ENCODE measurements around the gene FOXP1. TPM values are rescaled to one million over a fixed set of nuclear protein-coding genes. Genes with fewer than 3 reads are reported as not detected.

Gene FOXP1
- total and polyA plus RNA-seq, 2 of the 8 experiments (the other 6 are each of a cell fraction or from before 2014, with no cell fraction given) = 13.9 to 25.4 TPM

DNA sequence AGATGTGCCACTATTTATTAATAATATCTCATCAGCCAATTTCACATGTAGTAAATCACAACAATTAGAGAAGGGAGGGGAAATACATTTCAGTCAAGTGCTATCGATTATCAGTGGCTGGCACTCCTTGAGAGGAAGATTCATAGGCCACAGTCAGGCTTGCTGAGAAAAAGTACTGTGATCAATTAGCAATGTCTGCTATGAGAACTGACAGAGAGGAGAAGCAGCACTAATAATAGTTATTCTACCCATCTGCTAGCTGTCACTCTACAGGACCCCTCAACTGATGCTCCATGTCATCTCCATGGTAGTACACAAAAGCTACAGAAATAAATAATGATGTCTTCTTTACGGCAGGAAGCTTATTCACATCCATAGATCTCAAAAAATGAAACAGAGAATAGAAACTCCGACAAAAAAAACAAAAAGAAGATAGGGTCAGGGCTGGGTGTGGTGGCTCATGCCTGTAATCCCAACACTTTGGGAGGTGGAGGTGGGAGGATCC, 351.3 kb downstream of the FOXP1 start:
- no peak overlapping the region for H3K18ac ChIP-seq (ENCODE audit: extremely low read depth, low read length)
- POLR2A ChIA-PET (ENCODE audit: partially characterized antibody) = interaction anchor here (0.9 kb wide), 1 partner anchor 8 kb away, joined by 3 read pairs; no protein-coding TSS in a partner anchor

More for the DNA sequence above, 351.3 kb downstream of the FOXP1 start:
- FAIRE-seq (no peak), DNase-seq (ENCODE audit: low read depth in 1 of 2, low spot score in 2 of 2) (no peak)
- no peaks in the 10 kb centered on the region; the same call in 1 of the 2 replicates for H3K79me1 ChIP-seq (ENCODE audit: low read depth, low read length)
- peaks cover 0 to 16% of the 10 kb centered on the region in 2 experiments; a peak in 2 of 4 replicates for H3K79me2 ChIP-seq (ENCODE audit: control insufficient read depth in 1 of 2, insufficient read depth in 2 of 2, low read length in 2 of 2)
- H2BK5ac ChIP-seq (ENCODE audit: low read depth, low read length) = no peak overlapping the region
- H2BK20ac ChIP-seq (ENCODE audit: low read length) = no peak overlapping the region
- H2BK12ac ChIP-seq (ENCODE audit: low read depth, low read length) = no peak overlapping the region
- H2BK15ac ChIP-seq (ENCODE audit: low read length) = no peak overlapping the region
- H3K27ac ChIP-seq (ENCODE audit: low read depth, low read length) = no peak overlapping the region
- H2BK120ac ChIP-seq (replicated peaks; ENCODE audit: low read depth, low read length) = no peak overlapping the region
- no peaks in the 10 kb centered on the region for H4K20me1 ChIP-seq (replicated peaks in 1 of 2; ENCODE audit: control insufficient read depth in 1 of 2, insufficient read depth in 2 of 2, low read length in 2 of 2)
- no peak overlapping the region for H3K14ac ChIP-seq (ENCODE audit: insufficient read length)
- no peaks in the 10 kb centered on the region for H3K27me3 ChIP-seq (replicated peaks in 1 of 4; ENCODE audit: control insufficient read depth in 3 of 4, extremely low read depth in 1 of 4, insufficient read depth in 3 of 4, low read length in 3 of 4)
- TF ChIP-seq SRF (IDR thresholded peaks at IDR 0.05; ENCODE audit: low read depth, low read length) (no peak), RAD21 (IDR thresholded peaks at IDR 0.05 in 1 of 2, conservative IDR thresholded peaks at IDR 0.05 in 1 of 2; ENCODE audit: low read depth in 2 of 2, low read length in 2 of 2) (no peak), BCL11A (IDR thresholded peaks at IDR 0.05; ENCODE audit: low read depth in 2 of 2, low read length in 2 of 2) (no peak), RBBP5 (IDR thresholded peaks at IDR 0.05; ENCODE audit: borderline replicate concordance, low read depth, low read length) (no peak), CHD2 (IDR thresholded peaks at IDR 0.05; ENCODE audit: low read length) (no peak), SP1 (IDR thresholded peaks at IDR 0.05; ENCODE audit: low read depth, low read length) (no peak), SP2 (IDR thresholded peaks at IDR 0.05; ENCODE audit: low read length) (no peak), SIRT6 (IDR thresholded peaks at IDR 0.05; ENCODE audit: low read length) (no peak), RFX5 (IDR thresholded peaks at IDR 0.05; ENCODE audit: borderline replicate concordance, low read depth, low read length) (no peak), POLR2A (IDR thresholded peaks at IDR 0.05; ENCODE audit: control extremely low read depth in 1 of 2, low read depth in 2 of 2, low read length in 2 of 2) (no peak)
- TF ChIP-seq, protein P1, sequence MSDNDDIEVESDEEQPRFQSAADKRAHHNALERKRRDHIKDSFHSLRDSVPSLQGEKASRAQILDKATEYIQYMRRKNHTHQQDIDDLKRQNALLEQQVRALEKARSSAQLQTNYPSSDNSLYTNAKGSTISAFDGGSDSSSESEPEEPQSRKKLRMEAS (IDR thresholded peaks at IDR 0.05) = no peak
- no peaks in the 10 kb centered on the region for H3K23me2 ChIP-seq (ENCODE audit: low read depth, low read length)
- H3K4me2 ChIP-seq (ENCODE audit: insufficient read depth in 1 of 2, low read depth in 2 of 2, low read length in 2 of 2) = no peak overlapping the region
- peaks cover 2 to 7% (median 7%) of the 10 kb centered on the region in 4 experiments; a peak in 4 of 7 replicates for H3K4me1 ChIP-seq (replicated peaks in 1 of 4; ENCODE audit: control insufficient read depth in 3 of 4, insufficient read depth in 4 of 4, low read length in 3 of 4)
- no peaks in the 10 kb centered on the region for H3K9me3 ChIP-seq (ENCODE audit: insufficient read depth in 2 of 2, low read depth in 1 of 2, low read length in 1 of 2)
- 67% methylated on average over 3 of the region's 3 CpGs; no CpG with 5 or more reads in 1 of the 2 experiments for WGBS, 2 experiments (ENCODE audit: extremely low coverage in 1 of 2, insufficient coverage in 1 of 2, insufficient read length in 1 of 2, insufficient replicate concordance in 2 of 2, low coverage in 1 of 2, low lambda C conversion rate in 2 of 2, missing lambda C conversion rate in 1 of 2)
- CTCF ChIA-PET (ENCODE audit: partially characterized antibody) = interaction anchor here (0.6 to 1.0 kb wide), 2 partner anchors 10 to 63 kb away, joined by 4 to 6 read pairs; no protein-coding TSS in a partner anchor
- no peak overlapping the region for H3K4me3 ChIP-seq (ENCODE audit: extremely low read depth in 1 of 4, insufficient read depth in 2 of 4, low read depth in 3 of 4, low read length in 4 of 4)
- H3K4ac ChIP-seq (replicated peaks; ENCODE audit: insufficient read length, low read depth, low read length) = no peak overlapping the region
- no peak overlapping the region for H4K8ac ChIP-seq (ENCODE audit: extremely low read depth, insufficient read depth, low read length)
- H3K36me3 ChIP-seq (ENCODE audit: control insufficient read depth in 2 of 4, insufficient read depth in 4 of 4, low read length in 3 of 4) = no peaks in the 10 kb centered on the region
- no peak overlapping the region for H4K91ac ChIP-seq (replicated peaks; ENCODE audit: insufficient read length, low read length)
- no peak overlapping the region for H2AK5ac ChIP-seq (ENCODE audit: low read depth, low read length)
- no peak overlapping the region for H3K56ac ChIP-seq (replicated peaks; ENCODE audit: insufficient read length, low read depth, low read length)
- H3K9ac ChIP-seq (replicated peaks in 1 of 4; ENCODE audit: extremely low read depth in 1 of 4, low read depth in 3 of 4, low read length in 3 of 4) = no peak overlapping the region
- no peak overlapping the region for H3K23ac ChIP-seq (ENCODE audit: insufficient read length)
- no peak overlapping the region for H4K5ac ChIP-seq (ENCODE audit: insufficient read length, low read depth, low read length)
- H2AFZ ChIP-seq (ENCODE audit: low read length) = no peak overlapping the region

Data from H1 (cell line).